HG03457 (cell line): ENCODE measurements around the gene N4BP2.

Source experiments
- ATAC-seq: cut with Tn5 transposase; IDR thresholded peaks from one replicate; pipeline ENCODE4 v1.9.1; 2021; ENCODE audit warnings: moderate number of reproducible peaks; ENCODE audit not compliant: unreplicated experiment

N4BP2 gene

DNA sequence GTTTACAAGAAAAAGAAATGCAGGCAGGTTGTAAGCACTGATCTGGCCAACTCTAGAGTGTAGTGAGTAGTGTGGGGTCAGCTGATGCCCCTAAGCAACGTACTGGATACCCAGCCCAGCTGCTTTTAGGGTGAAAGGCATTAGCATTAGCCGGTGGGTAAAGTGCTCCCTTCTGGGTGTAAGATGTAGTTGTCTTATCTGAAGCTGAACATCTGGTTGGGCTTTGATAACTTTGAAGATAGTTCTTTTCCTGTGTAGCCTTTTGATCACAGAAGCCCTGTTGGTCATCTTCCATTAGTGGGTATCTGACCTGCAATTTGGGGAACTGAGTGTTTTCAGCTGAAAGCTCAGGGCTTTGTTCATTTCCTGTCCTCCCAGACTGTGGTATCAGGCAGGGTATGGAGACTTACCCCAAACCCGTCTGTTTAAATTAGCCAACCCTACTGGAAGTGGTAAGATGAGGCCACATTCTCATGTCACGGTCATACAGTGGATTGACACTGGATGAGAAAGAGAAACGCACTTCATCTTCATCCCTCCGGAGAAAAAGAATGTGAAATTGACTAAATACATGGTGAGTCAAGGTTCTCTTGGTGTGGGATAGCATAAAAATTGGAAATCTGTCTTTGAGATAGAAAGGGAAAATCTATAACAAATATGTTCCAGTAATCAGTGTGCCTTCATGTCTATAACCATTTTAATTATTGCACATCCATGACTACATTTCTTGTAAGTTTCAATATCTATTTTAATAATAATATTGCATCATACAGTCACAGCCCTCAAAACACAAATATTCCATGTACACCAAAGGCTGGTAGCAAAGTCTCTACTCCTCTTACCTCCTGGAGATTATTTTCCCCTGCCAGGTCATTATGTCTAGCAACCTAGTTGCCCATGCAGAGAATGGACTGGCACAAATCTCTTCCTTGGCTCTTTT lies 148.9 kb downstream of the N4BP2 start:
- ATAC-seq: peak; percentile 51

GRCh38 chr4:40206426-40206825 lies 149.8 kb downstream of the N4BP2 start:
- no peak for ATAC-seq
